ENCODE results near the gene ZNF831. TPM values are rescaled to one million over a fixed set of nuclear protein-coding genes. Genes with fewer than 3 reads are reported as not detected.

Gene ZNF831
- total and polyA plus RNA-seq, 3 donors from 2014 or later, result 0.99 to 4.8 (median 4.0) TPM

GRCh38 chr20:59195316-59195993, 31.8 kb downstream of the ZNF831 start:
- no peak for DNase-seq
- WGBS, 2 donors, result 93 to 98% methylated on average over 12 to 18 of the region's 18 CpGs
- intact Hi-C loops (cut with DNase I; ENCODE audit: low total_unique reads), result no loop called here
- Histone ChIP-seq H3K27me3 (no peaks in the 10 kb centered on the region), H3K4me1 (no peaks in the 10 kb centered on the region), H3K4me3 (no peak overlapping the region), H3K27ac (no peak overlapping the region), H3K36me3 (ENCODE audit: low read depth, missing control alignments) (no peaks in the 10 kb centered on the region), H3K9me3 (no peaks in the 10 kb centered on the region)
- TF ChIP-seq CTCF (IDR thresholded peaks at IDR 0.05) (no peak), POLR2A (IDR thresholded peaks at IDR 0.05) (no peak)

DNA sequence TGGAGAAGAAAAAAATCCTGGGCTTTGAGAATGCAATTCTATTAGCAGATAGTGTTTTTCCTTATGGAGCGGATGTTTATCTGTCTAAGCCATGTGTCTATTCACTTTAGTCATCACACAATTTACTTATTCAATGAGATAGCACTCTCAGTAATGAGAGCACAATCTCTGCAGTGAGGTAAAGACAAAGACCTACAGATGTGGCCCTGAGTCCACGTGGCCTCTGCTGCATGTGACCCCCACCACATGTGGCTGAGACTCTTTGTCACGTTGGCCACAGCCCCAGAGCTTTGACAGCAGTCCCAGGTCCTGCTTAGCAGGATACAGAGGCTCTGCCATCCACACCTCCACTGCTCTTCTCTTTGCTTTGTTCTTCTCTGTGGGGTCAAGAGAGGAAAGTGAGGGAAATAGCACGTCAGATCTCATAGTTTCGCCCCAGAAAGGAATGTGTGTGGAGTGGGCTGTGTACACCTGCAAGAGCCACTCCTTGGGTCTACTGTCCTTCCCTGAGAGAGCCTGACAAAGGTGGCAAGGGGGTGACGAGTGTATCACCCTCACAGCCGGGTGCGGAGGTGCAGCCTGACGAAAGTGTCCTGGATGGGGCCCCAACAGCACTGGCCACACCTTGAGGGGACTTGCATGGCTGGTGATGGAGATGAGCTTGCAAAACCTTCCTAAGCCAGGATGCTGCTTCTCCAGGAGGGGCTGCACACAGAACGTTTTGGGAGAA, 40.7 kb downstream of the ZNF831 start:
- H3K27me3 ChIP-seq, result no peaks in the 10 kb centered on the region
- DNase-seq, result no peak
- intact Hi-C loops (cut with DNase I; ENCODE audit: low total_unique reads), result no loop called here
- no peaks in the 10 kb centered on the region for H3K4me1 ChIP-seq
- H3K4me3 ChIP-seq, result no peak overlapping the region
- no peaks in the 10 kb centered on the region for H3K9me3 ChIP-seq
- H3K36me3 ChIP-seq (ENCODE audit: low read depth, missing control alignments), result no peaks in the 10 kb centered on the region
- WGBS, 2 donors, result 72 to 78% methylated on average over 10 of the region's 10 CpGs
- no peak overlapping the region for H3K27ac ChIP-seq
- TF ChIP-seq CTCF (IDR thresholded peaks at IDR 0.05), result no peak
- TF ChIP-seq POLR2A (IDR thresholded peaks at IDR 0.05), result no peak

DNA sequence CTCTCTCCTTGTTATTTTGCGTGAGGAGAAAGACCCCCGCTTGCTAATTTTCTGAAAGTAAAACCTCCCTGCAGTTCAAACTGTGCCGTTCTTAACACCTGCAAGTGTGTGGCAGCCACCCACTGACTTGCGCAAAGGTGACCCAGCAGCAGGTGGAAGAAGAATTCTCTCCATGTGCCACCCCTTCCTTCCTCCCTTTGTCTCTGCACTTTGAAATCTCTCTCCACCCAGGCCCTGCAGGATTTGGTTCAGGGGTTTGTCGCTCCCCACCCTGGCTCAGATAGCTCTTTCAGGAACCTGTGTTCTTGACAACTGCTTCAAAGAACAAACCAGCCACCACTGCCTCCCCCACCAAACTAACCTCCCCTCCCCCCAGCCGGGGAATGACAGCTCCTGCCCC, 41.4 kb downstream of the ZNF831 start:
- H3K27ac ChIP-seq, result no peak overlapping the region
- 74 to 77% methylated on average over 6 of the region's 6 CpGs for WGBS, 2 donors
- no peaks in the 10 kb centered on the region for H3K4me1 ChIP-seq
- no peak overlapping the region for H3K4me3 ChIP-seq
- H3K9me3 ChIP-seq, result no peaks in the 10 kb centered on the region
- no peak for DNase-seq
- intact Hi-C loops (cut with DNase I; ENCODE audit: low total_unique reads), result no loop called here
- H3K27me3 ChIP-seq, result no peaks in the 10 kb centered on the region
- TF ChIP-seq CTCF (IDR thresholded peaks at IDR 0.05) (no peak), POLR2A (IDR thresholded peaks at IDR 0.05) (no peak)
- no peaks in the 10 kb centered on the region for H3K36me3 ChIP-seq (ENCODE audit: low read depth, missing control alignments)

- H3K9me3 ChIP-seq, result no peaks in the 10 kb centered on the region
- H3K4me1 ChIP-seq, result no peaks in the 10 kb centered on the region
- DNase-seq, result no peak
- no peak overlapping the region for H3K4me3 ChIP-seq
- TF ChIP-seq CTCF (IDR thresholded peaks at IDR 0.05) (no peak), POLR2A (IDR thresholded peaks at IDR 0.05) (no peak)
- intact Hi-C loops (cut with DNase I; ENCODE audit: low total_unique reads), result no loop called here
- no peaks in the 10 kb centered on the region for H3K36me3 ChIP-seq (ENCODE audit: low read depth, missing control alignments)
- 95 to 97% methylated on average over 2 of the region's 2 CpGs for WGBS, 2 donors
- no peak overlapping the region for H3K27ac ChIP-seq
- H3K27me3 ChIP-seq, result no peaks in the 10 kb centered on the region
Measured at GRCh38 chr20:59207235-59207634, 43.6 kb downstream of the ZNF831 start.
